SK-N-SH (cell line): ENCODE data around the gene CMYA5. TPM values are rescaled to one million over a fixed set of nuclear protein-coding genes. Genes with fewer than 3 reads are reported as not detected.
"Not testable (repeated sequence)": the region's sequence is repeated elsewhere in the genome, so short reads cannot be mapped to it uniquely, and the experiment has no call there.

Experiments
- CTCF ChIA-PET: fragments of 300-600, 350-600 bp; formaldehyde crosslinking; extraction: SDS; loops from one replicate; lab custom pipeline; 2021; lab: Yijun Ruan, JAX
- POLR2A ChIA-PET: fragments of 350-600 bp; sonication (Branson Sonifier 250); formaldehyde crosslinking; extraction: SDS; loops from one replicate; lab custom pipeline; 2020; ENCODE audit warnings: antibody characterized with exemption, inconsistent platforms; lab: Yijun Ruan, JAX
- DNase-seq: peaks from one replicate; pipeline ENCODE4 v3.0.0; 2012
- H2AFZ ChIP-seq: fragments of 200-600 bp; sonication (generic); 2 replicates; pipeline ENCODE4 v1.8.1; 2016; ENCODE audit warnings: antibody characterized with exemption, mild to moderate bottlenecking, low read depth
- H3F3A ChIP-seq: fragments of 200-600 bp; sonication (generic); replicated peaks from 2 replicates; pipeline ENCODE3; 2016; ENCODE audit warnings: antibody characterized with exemption, mild to moderate bottlenecking; ENCODE audit not compliant: insufficient read depth
- H3K27ac ChIP-seq, 2 experiments: fragments of 200-500 bp in 1 of 2; fragments of 200-600 bp in 1 of 2; sonication (Bioruptor generic) in 1 of 2; sonication (generic), shearing (Covaris generic) in 1 of 2; 2 replicates each; pipeline versions ENCODE4 v1.5.1 to v1.6.1; 2014 to 2016; ENCODE audit warnings: low read depth in 2 of 2, inconsistent platforms in 1 of 2, low read length in 1 of 2, mild to moderate bottlenecking in 1 of 2, mixed read lengths in 1 of 2
- H3K27me3 ChIP-seq: fragments of 200-600 bp; sonication (generic), shearing (Covaris generic); 2 replicates; pipeline ENCODE4 v1.6.1; 2016; ENCODE audit warnings: mixed run types; ENCODE audit not compliant: insufficient read depth
- H3K36me3 ChIP-seq, 2 experiments: fragments of 200-500 bp in 1 of 2; fragments of 200-600 bp in 1 of 2; sonication (Bioruptor generic) in 1 of 2; sonication (generic) in 1 of 2; replicated peaks in 1 of 2; 2 replicates each; pipeline versions ENCODE3 to v1.5.1; 2014 to 2016; ENCODE audit warnings: low read length in 1 of 2, mild to moderate bottlenecking in 1 of 2; ENCODE audit not compliant: insufficient read depth in 2 of 2, control insufficient read depth in 1 of 2
- H3K4me1 ChIP-seq, 2 experiments: fragments of 200-500 bp in 1 of 2; fragments of 200-600 bp in 1 of 2; sonication (Bioruptor generic) in 1 of 2; sonication (generic), shearing (Covaris generic) in 1 of 2; 2 replicates each; pipeline versions ENCODE4 v1.5.1 to v1.6.1; 2014 to 2016; ENCODE audit warnings: low read depth in 1 of 2, low read length in 1 of 2, mixed run types in 1 of 2; ENCODE audit not compliant: insufficient read depth in 2 of 2, control insufficient read depth in 1 of 2
- H3K4me2 ChIP-seq: fragments of 200-600 bp; sonication (generic), shearing (Covaris generic); 2 replicates; pipeline ENCODE4 v1.6.1; 2017; ENCODE audit warnings: mixed run types
- H3K4me3 ChIP-seq, 2 experiments: fragments of 200-500 bp in 1 of 2; fragments of 200-600 bp in 1 of 2; sonication (Bioruptor generic) in 1 of 2; sonication (generic), shearing (Covaris generic) in 1 of 2; 2 replicates each; pipeline versions ENCODE4 v1.5.1 to v1.8.1; 2014 to 2016; ENCODE audit warnings: low read depth in 2 of 2, inconsistent platforms in 1 of 2, low read length in 1 of 2, mild to moderate bottlenecking in 1 of 2, mixed read lengths in 1 of 2, moderate library complexity in 1 of 2
- H3K79me2 ChIP-seq: fragments of 200-600 bp; sonication (generic); 2 replicates; pipeline ENCODE4 v1.8.1; 2017; ENCODE audit warnings: mild to moderate bottlenecking; ENCODE audit not compliant: insufficient read depth
- H3K9ac ChIP-seq: fragments of 200-600 bp; sonication (generic); 2 replicates; pipeline ENCODE4 v1.6.1; 2017; ENCODE audit warnings: mixed run types
- H3K9me2 ChIP-seq: fragments of 200-600 bp; sonication (generic); 2 replicates; pipeline ENCODE4 v1.6.1; 2017; ENCODE audit warnings: mixed run types
- H3K9me3 ChIP-seq: fragments of 200-600 bp; sonication (generic); 2 replicates; pipeline ENCODE4 v1.6.1; 2017; ENCODE audit warnings: mixed run types, mild to moderate bottlenecking, moderate library complexity
- H4K20me1 ChIP-seq: fragments of 200-600 bp; sonication (generic); 2 replicates; pipeline ENCODE4 v1.6.1; 2017; ENCODE audit warnings: mild to moderate bottlenecking, mixed run types; ENCODE audit not compliant: insufficient read depth
- JUND ChIP-seq: IDR thresholded peaks from 2 replicates; pipeline ENCODE4 v1.4.0; 2012
- MEF2A ChIP-seq: IDR thresholded peaks from 2 replicates; pipeline ENCODE4 v1.4.0; 2012; ENCODE audit warnings: low read depth, borderline replicate concordance
- MXI1 ChIP-seq: IDR thresholded peaks from 2 replicates; pipeline ENCODE4 v1.6.1; 2012; ENCODE audit warnings: mild to moderate bottlenecking, low read depth, low read length, improper control_type of control experiment
- NRF1 ChIP-seq: IDR thresholded peaks from 2 replicates; pipeline ENCODE4 v1.6.1; 2012; ENCODE audit warnings: low read depth, mild to moderate bottlenecking, low read length
- PBX3 ChIP-seq: IDR thresholded peaks from 2 replicates; pipeline ENCODE4; 2012
- REST ChIP-seq: IDR thresholded peaks from 2 replicates; pipeline ENCODE4 v1.6.1; 2012; ENCODE audit warnings: mild to moderate bottlenecking, low read depth, low read length, moderate library complexity
- RXRA ChIP-seq: IDR thresholded peaks from 2 replicates; pipeline ENCODE4 v1.4.0; 2012; ENCODE audit warnings: low read depth, mild to moderate bottlenecking, borderline replicate concordance
- TCF12 ChIP-seq: IDR thresholded peaks from 2 replicates; pipeline ENCODE4 v1.4.0; 2012
- USF1 ChIP-seq: IDR thresholded peaks from 2 replicates; pipeline ENCODE4 v1.4.0; 2012; ENCODE audit warnings: low read depth, borderline replicate concordance
- WGBS: methylation state at CpG from one replicate; pipeline ENCODE4 v1.1.6; 2017; ENCODE audit warnings: low lambda C conversion rate; 5-methylcytosine and 5-hydroxymethylcytosine counted together
- polyA plus RNA-seq, 3 experiments: library from polyadenylated mRNA; depleted of rRNA; stranded (reverse); fragments of >200 nt; gene quantifications; 2 replicates each; pipeline ENCODE4 v1.2.3, GENCODE V29; 2012
- TF ChIP-seq, protein P1 (sequence below): IDR thresholded peaks from 2 replicates; pipeline ENCODE4 v1.4.0; 2012; ENCODE audit warnings: low read depth, borderline replicate concordance

The CMYA5 gene
- polyA plus RNA-seq, 1 of the 3 experiments (the other 2 are of a cell fraction), result 0.12 TPM

GRCh38 chr5:79682102-79682501 is 7.5 kb upstream of the CMYA5 start:
- H3K9me2 ChIP-seq, H2AFZ ChIP-seq, H3K27me3 ChIP-seq, DNase-seq, H3K9me3 ChIP-seq, H3F3A ChIP-seq, H3K4me3 ChIP-seq, POLR2A ChIA-PET, H3K79me2 ChIP-seq, H3K4me2 ChIP-seq, H3K9ac ChIP-seq, H4K20me1 ChIP-seq, H3K4me1 ChIP-seq, H3K27ac ChIP-seq: not testable (repeated sequence)
- peaks cover 53 to 67% of the 10 kb centered on the region in 2 experiments for H3K36me3 ChIP-seq
- 98% methylated on average over 3 of the region's 3 CpGs for WGBS
- CTCF ChIA-PET, result interaction anchor here (1.4 kb wide), 1 partner anchor 176 kb away, joined by 3 read pairs; no protein-coding TSS in a partner anchor

GRCh38 chr5:79684782-79685181 is 4.9 kb upstream of the CMYA5 start:
- Histone ChIP-seq H4K20me1 (no peaks in the 10 kb centered on the region), H3K79me2 (no peaks in the 10 kb centered on the region), H3F3A (peaks cover 8% of the 10 kb centered on the region), H3K4me3 (no peak overlapping the region), H3K9me2 (no peaks in the 10 kb centered on the region), H3K4me2 (no peak overlapping the region), H3K9me3 (no peaks in the 10 kb centered on the region), H3K27ac (no peak overlapping the region), H3K9ac (no peak overlapping the region), H3K4me1 (no peaks in the 10 kb centered on the region; a peak in 1 of 4 replicates), H3K27me3 (no peaks in the 10 kb centered on the region), H3K36me3 (peaks cover 52 to 59% of the 10 kb centered on the region in 2 experiments), H2AFZ (no peak overlapping the region)
- ChIA-PET POLR2A (no interaction called here), CTCF (no interaction called here)
- 98% methylated on average over 4 of the region's 4 CpGs for WGBS
- TF ChIP-seq MXI1 (no peak), NRF1 (no peak), REST (no peak), USF1 (no peak), TCF12 (no peak), MEF2A (no peak), RXRA (no peak), PBX3 (no peak), JUND (no peak)
- TF ChIP-seq, protein P1, sequence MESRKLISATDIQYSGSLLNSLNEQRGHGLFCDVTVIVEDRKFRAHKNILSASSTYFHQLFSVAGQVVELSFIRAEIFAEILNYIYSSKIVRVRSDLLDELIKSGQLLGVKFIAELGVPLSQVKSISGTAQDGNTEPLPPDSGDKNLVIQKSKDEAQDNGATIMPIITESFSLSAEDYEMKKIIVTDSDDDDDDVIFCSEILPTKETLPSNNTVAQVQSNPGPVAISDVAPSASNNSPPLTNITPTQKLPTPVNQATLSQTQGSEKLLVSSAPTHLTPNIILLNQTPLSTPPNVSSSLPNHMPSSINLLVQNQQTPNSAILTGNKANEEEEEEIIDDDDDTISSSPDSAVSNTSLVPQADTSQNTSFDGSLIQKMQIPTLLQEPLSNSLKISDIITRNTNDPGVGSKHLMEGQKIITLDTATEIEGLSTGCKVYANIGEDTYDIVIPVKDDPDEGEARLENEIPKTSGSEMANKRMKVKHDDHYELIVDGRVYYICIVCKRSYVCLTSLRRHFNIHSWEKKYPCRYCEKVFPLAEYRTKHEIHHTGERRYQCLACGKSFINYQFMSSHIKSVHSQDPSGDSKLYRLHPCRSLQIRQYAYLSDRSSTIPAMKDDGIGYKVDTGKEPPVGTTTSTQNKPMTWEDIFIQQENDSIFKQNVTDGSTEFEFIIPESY, result no peak
- DNase-seq, result no peak
